Mononuclear cell (primary cell): Measurements from ENCODE around the gene PKD1L1. TPM values are rescaled to one million over a fixed set of nuclear protein-coding genes. Genes with fewer than 3 reads are reported as not detected.

ENCODE experiments used
- total RNA-seq: library from RNA; depleted of rRNA; stranded (reverse); fragments of >200 nt; gene quantifications from one replicate; pipeline ENCODE4 v1.2.3, GENCODE V29; 2012

PKD1L1 gene
- total RNA-seq, 1 donor: under 0.01 TPM

Other genes starting within 250 kb of the PKD1L1 start
- 45.7 TPM for gene HUS1, start 31.1 kb upstream of the PKD1L1 start, total RNA-seq
- gene SUN3, start 80.6 kb upstream of the PKD1L1 start, total RNA-seq: 0.10 TPM
- not detected for gene C7orf57, start 87.1 kb upstream of the PKD1L1 start, total RNA-seq
- gene UPP1, start 140.8 kb upstream of the PKD1L1 start, total RNA-seq: 66.0 TPM
- 0.21 TPM for gene ABCA13, start 223.0 kb upstream of the PKD1L1 start, total RNA-seq